ENCODE data around the gene TMEM164.

The TMEM164 gene

DNA sequence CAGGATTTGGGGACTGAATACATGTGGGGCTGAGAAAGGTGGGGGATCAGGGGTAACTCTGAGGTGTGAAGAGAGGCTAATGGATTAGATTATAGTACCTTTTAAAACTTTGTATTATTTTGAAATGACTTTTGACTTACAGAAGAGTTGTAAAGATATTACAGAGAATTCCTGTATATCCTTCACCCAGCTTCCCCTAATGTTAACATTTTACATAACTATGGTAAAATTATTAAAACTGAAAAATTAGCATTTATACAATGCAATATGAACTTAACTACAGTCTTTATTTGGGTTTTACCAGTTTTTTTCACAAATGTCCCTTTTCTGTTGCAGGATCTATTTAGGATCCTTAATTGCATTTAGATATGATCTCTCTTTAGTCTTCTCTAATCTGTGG lies 57.4 kb downstream of the TMEM164 start:
- no peaks in the 10 kb centered on the region for H3K27me3 ChIP-seq (ENCODE audit: insufficient read depth, poor library complexity, severe bottlenecking)
- no peak overlapping the region for H3K27ac ChIP-seq (replicated peaks)
- H3K4me3 ChIP-seq (replicated peaks; ENCODE audit: insufficient read depth, low read length) = no peak overlapping the region
- TF ChIP-seq, protein P1, sequence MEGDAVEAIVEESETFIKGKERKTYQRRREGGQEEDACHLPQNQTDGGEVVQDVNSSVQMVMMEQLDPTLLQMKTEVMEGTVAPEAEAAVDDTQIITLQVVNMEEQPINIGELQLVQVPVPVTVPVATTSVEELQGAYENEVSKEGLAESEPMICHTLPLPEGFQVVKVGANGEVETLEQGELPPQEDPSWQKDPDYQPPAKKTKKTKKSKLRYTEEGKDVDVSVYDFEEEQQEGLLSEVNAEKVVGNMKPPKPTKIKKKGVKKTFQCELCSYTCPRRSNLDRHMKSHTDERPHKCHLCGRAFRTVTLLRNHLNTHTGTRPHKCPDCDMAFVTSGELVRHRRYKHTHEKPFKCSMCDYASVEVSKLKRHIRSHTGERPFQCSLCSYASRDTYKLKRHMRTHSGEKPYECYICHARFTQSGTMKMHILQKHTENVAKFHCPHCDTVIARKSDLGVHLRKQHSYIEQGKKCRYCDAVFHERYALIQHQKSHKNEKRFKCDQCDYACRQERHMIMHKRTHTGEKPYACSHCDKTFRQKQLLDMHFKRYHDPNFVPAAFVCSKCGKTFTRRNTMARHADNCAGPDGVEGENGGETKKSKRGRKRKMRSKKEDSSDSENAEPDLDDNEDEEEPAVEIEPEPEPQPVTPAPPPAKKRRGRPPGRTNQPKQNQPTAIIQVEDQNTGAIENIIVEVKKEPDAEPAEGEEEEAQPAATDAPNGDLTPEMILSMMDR (IDR thresholded peaks at IDR 0.05; ENCODE audit: insufficient read depth, low read length) = no peak
- TF ChIP-seq, protein P2, sequence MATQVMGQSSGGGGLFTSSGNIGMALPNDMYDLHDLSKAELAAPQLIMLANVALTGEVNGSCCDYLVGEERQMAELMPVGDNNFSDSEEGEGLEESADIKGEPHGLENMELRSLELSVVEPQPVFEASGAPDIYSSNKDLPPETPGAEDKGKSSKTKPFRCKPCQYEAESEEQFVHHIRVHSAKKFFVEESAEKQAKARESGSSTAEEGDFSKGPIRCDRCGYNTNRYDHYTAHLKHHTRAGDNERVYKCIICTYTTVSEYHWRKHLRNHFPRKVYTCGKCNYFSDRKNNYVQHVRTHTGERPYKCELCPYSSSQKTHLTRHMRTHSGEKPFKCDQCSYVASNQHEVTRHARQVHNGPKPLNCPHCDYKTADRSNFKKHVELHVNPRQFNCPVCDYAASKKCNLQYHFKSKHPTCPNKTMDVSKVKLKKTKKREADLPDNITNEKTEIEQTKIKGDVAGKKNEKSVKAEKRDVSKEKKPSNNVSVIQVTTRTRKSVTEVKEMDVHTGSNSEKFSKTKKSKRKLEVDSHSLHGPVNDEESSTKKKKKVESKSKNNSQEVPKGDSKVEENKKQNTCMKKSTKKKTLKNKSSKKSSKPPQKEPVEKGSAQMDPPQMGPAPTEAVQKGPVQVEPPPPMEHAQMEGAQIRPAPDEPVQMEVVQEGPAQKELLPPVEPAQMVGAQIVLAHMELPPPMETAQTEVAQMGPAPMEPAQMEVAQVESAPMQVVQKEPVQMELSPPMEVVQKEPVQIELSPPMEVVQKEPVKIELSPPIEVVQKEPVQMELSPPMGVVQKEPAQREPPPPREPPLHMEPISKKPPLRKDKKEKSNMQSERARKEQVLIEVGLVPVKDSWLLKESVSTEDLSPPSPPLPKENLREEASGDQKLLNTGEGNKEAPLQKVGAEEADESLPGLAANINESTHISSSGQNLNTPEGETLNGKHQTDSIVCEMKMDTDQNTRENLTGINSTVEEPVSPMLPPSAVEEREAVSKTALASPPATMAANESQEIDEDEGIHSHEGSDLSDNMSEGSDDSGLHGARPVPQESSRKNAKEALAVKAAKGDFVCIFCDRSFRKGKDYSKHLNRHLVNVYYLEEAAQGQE (IDR thresholded peaks at IDR 0.05; ENCODE audit: insufficient replicate concordance, low read depth) = no peak
- TF ChIP-seq POLR2AphosphoS5 (IDR thresholded peaks at IDR 0.05; ENCODE audit: low read depth) = no peak
- no peak for TF ChIP-seq SPI1 (IDR thresholded peaks at IDR 0.05; ENCODE audit: borderline replicate concordance, low read depth)
- TF ChIP-seq GABPA (IDR thresholded peaks at IDR 0.05; ENCODE audit: low read depth) = no peak
- DNase-seq (ENCODE audit: low read depth in 1 of 2, low spot score in 1 of 2) = no peak

DNA sequence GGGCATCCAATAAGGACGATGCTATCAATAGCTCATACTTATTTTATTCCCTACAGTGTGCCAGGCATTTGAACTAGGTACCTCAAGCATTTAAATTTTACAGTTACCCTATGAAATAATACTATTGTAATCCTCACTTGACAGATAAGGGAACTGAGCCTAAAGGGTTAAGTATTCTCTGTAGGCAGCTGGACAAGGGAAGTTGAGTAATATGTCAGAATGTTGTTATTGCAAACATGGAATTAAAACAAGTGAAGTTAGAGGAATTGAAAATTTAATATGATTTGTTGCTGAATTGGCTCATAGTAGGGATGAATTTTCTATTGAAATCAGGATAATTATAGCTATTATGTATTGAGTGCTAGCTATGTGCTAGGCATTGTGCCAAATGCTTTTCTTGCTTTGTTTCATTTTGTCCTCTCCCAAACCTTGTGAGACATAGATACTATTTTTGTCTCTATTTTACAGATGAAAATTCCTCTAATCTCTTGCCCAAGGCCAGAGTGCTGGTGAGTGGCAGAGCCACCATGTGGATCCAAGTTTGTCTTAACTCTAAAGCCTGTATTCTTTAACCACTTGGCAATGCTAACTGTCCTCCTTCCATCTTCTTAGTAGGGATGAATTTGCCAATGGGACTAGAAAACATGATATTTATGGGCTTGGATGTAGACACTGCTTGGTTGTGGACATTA lies 58.1 kb downstream of the TMEM164 start:
- TF ChIP-seq, protein P2 (IDR thresholded peaks at IDR 0.05; ENCODE audit: insufficient replicate concordance, low read depth) = no peak
- 0 out of 2 replicates have a peak, but pooled peaks have one; percentile 6 for TF ChIP-seq SPI1 (IDR thresholded peaks at IDR 0.05; ENCODE audit: borderline replicate concordance, low read depth)
- no peak for DNase-seq (ENCODE audit: low read depth in 1 of 2, low spot score in 1 of 2)
- no peak overlapping the region for H3K4me3 ChIP-seq (replicated peaks; ENCODE audit: insufficient read depth, low read length)
- H3K27me3 ChIP-seq (ENCODE audit: insufficient read depth, poor library complexity, severe bottlenecking) = no peaks in the 10 kb centered on the region
- H3K27ac ChIP-seq (replicated peaks) = no peak overlapping the region

DNA sequence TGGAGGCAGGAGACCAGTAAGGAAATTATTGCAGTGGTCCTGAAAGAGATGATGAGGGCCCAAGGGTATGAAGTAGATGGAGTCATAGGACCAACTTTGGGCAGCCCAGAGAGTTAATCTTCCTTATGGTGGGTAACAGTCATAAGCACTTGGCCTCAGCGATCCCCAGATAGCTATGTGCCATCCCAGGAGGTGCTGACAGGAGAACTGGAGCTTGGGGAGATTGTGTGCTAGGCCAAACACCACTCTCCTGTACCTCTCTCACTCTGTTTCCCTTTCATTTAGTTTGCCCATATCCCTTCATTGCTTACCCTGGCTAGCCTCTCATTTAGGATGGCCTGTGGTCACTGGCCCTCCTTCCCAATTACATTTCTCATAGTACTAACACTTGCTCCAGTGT lies 60.0 kb downstream of the TMEM164 start:
- no peaks in the 10 kb centered on the region for H3K27me3 ChIP-seq (ENCODE audit: insufficient read depth, poor library complexity, severe bottlenecking)
- TF ChIP-seq SPI1 (IDR thresholded peaks at IDR 0.05; ENCODE audit: borderline replicate concordance, low read depth) (no peak), POLR2AphosphoS5 (IDR thresholded peaks at IDR 0.05; ENCODE audit: low read depth) (no peak), GABPA (IDR thresholded peaks at IDR 0.05; ENCODE audit: low read depth) (no peak)
- TF ChIP-seq, protein P1 (IDR thresholded peaks at IDR 0.05; ENCODE audit: insufficient read depth, low read length) = no peak
- TF ChIP-seq, protein P2 (IDR thresholded peaks at IDR 0.05; ENCODE audit: insufficient replicate concordance, low read depth) = no peak
- no peak overlapping the region for H3K27ac ChIP-seq (replicated peaks)
- no peak for DNase-seq (ENCODE audit: low read depth in 1 of 2, low spot score in 1 of 2)
- no peak overlapping the region for H3K4me3 ChIP-seq (replicated peaks; ENCODE audit: insufficient read depth, low read length)
